GM12878 (cell line): ENCODE results near the gene AGBL4. TPM values are rescaled to one million over a fixed set of nuclear protein-coding genes. Genes with fewer than 3 reads are reported as not detected.

Experiments
- ATAC-seq: fragments of 200-7000 bp; cut with Tn5 transposase; 3 replicates; pipeline ENCODE4 v1.9.1; 2020; ENCODE audit warnings: mild to moderate bottlenecking, moderate library complexity
- BruUV-seq: library from RNA; stranded (reverse); fragments of 400-500 nt; replicated peaks from 2 replicates; lab custom pipeline; 2021; lab: Mats Ljungman, UMichigan
- CTCF ChIA-PET: fragments of 300-600 bp; sonication (Branson Sonifier 250); formaldehyde crosslinking; extraction: SDS; loops from one replicate; lab custom pipeline; 2021; ENCODE audit warnings: inconsistent platforms; lab: Yijun Ruan, JAX
- POLR2A ChIA-PET: fragments of 350-600 bp; formaldehyde crosslinking; extraction: SDS; loops from one replicate; lab custom pipeline; 2021; ENCODE audit warnings: inconsistent platforms; lab: Charles Lee
- RAD21 ChIA-PET: fragments of 300-600 bp; sonication (Branson Sonifier 250); formaldehyde crosslinking; loops from one replicate; lab custom pipeline; 2023; ENCODE audit warnings: antibody characterized with exemption; ENCODE audit not compliant: unreplicated experiment; lab: Charles Lee
- SMC1A ChIA-PET: fragments of 300-600 bp; sonication (Branson Sonifier 250); formaldehyde crosslinking; loops from one replicate; lab custom pipeline; 2023; ENCODE audit not compliant: unreplicated experiment, uncharacterized antibody; lab: Charles Lee
- DNase-seq: peaks from one replicate; pipeline ENCODE4 v3.0.0-alpha.2; 2011; ENCODE audit warnings: low read depth, low spot score
- FAIRE-seq: peaks from 3 replicates; lab custom pipeline; 2011; peaks lifted over from hg19 to GRCh38; lab: Jason Lieb, UNC
- H2AFZ ChIP-seq: 2 replicates; pipeline ENCODE4 v1.6.0; 2011; ENCODE audit warnings: low read depth, low read length, control low read depth; ENCODE audit not compliant: control insufficient read depth
- H3K27ac ChIP-seq: 2 replicates; pipeline ENCODE4 v1.5.1; 2011; ENCODE audit warnings: control low read depth; ENCODE audit not compliant: control insufficient read depth, insufficient read depth
- H3K27me3 ChIP-seq, 2 experiments: replicated peaks in 1 of 2; 2 replicates each; pipeline versions ENCODE4 v1.6.0 to v1.6.1; 2011; ENCODE audit warnings: low read length in 1 of 2; ENCODE audit not compliant: control insufficient read depth in 2 of 2, insufficient read depth in 2 of 2
- H3K36me3 ChIP-seq, 2 experiments: 2 replicates each; pipeline ENCODE4 v1.5.1; 2011; ENCODE audit warnings: low read length in 1 of 2; ENCODE audit not compliant: control insufficient read depth in 2 of 2, insufficient read depth in 2 of 2
- H3K4me1 ChIP-seq: 2 replicates; pipeline ENCODE4 v1.6.1; 2011; ENCODE audit warnings: mild to moderate bottlenecking, low read length, moderate library complexity, mixed read lengths; ENCODE audit not compliant: control insufficient read depth, insufficient read depth
- H3K4me2 ChIP-seq: 2 replicates; pipeline ENCODE4 v1.6.0; 2011; ENCODE audit warnings: control low read depth; ENCODE audit not compliant: control insufficient read depth, insufficient read depth
- H3K4me3 ChIP-seq: fragments of 200-600 bp; sonication (generic); 2 replicates; pipeline ENCODE4 v1.5.1; 2016
- H3K79me2 ChIP-seq: 2 replicates; pipeline ENCODE4 v1.6.0; 2011; ENCODE audit warnings: low read length; ENCODE audit not compliant: control insufficient read depth, insufficient read depth
- H3K9ac ChIP-seq: 2 replicates; pipeline ENCODE4 v1.8.0; 2011; ENCODE audit warnings: low read length, control low read depth, mixed read lengths; ENCODE audit not compliant: control insufficient read depth, insufficient read depth
- H3K9me3 ChIP-seq: replicated peaks from 3 replicates; pipeline ENCODE4 v1.5.1; 2011; ENCODE audit warnings: mild to moderate bottlenecking, low read length; ENCODE audit not compliant: control insufficient read depth, insufficient read depth
- H4K20me1 ChIP-seq: 2 replicates; pipeline ENCODE4 v1.6.0; 2011; ENCODE audit not compliant: control insufficient read depth, insufficient read depth
- BHLHE40 ChIP-seq, 2 experiments: fragments of 450-650 bp in 1 of 2; IDR thresholded peaks; 2 replicates each; pipeline ENCODE4 v1.6.1; 2011 to 2017; ENCODE audit warnings: low read depth in 2 of 2, borderline replicate concordance in 1 of 2, improper control_type of control experiment in 1 of 2, low read length in 1 of 2, mild to moderate bottlenecking in 1 of 2
- BRCA1 ChIP-seq: IDR thresholded peaks from 2 replicates; pipeline ENCODE4 v1.6.1; 2011; ENCODE audit warnings: low read depth, low read length, improper control_type of control experiment
- CREB1 ChIP-seq: IDR thresholded peaks from 2 replicates; pipeline ENCODE4 v1.6.1; 2012; ENCODE audit warnings: low read depth, mild to moderate bottlenecking, inconsistent platforms
- ETV6 ChIP-seq, 2 experiments: fragments of 450-650 bp in 1 of 2; IDR thresholded peaks in 1 of 2; conservative IDR thresholded peaks in 1 of 2; 2 replicates each; pipeline ENCODE4 v1.6.1; 2014; ENCODE audit warnings: antibody characterized with exemption in 1 of 2, borderline replicate concordance in 1 of 2, low read depth in 1 of 2, mild to moderate bottlenecking in 1 of 2, moderate library complexity in 1 of 2
- FOXM1 ChIP-seq: IDR thresholded peaks from 2 replicates; pipeline ENCODE4 v1.6.1; 2012; ENCODE audit warnings: low read depth, mild to moderate bottlenecking, inconsistent platforms, low read length, moderate library complexity
- IKZF1 ChIP-seq: fragments of 450-650 bp; conservative IDR thresholded peaks from 2 replicates; pipeline ENCODE4 v1.6.1; 2017; ENCODE audit warnings: antibody characterized with exemption, mild to moderate bottlenecking
- JUND ChIP-seq: IDR thresholded peaks from 2 replicates; pipeline ENCODE4 v1.6.1; 2012; ENCODE audit warnings: low read depth, mild to moderate bottlenecking, low read length, improper control_type of control experiment, moderate library complexity
- KAT2A ChIP-seq: conservative IDR thresholded peaks from 2 replicates; pipeline ENCODE4 v1.6.1; 2011; ENCODE audit warnings: low read depth, low read length; ENCODE audit not compliant: control insufficient read depth
- KLF5 ChIP-seq: fragments of 450-650 bp; IDR thresholded peaks from 2 replicates; pipeline ENCODE4 v1.6.1; 2014; ENCODE audit warnings: mild to moderate bottlenecking; ENCODE audit not compliant: partially characterized antibody
- NR2C2 ChIP-seq: IDR thresholded peaks from 2 replicates; pipeline ENCODE4 v1.6.1; 2011; ENCODE audit warnings: borderline replicate concordance, low read depth; ENCODE audit not compliant: control insufficient read depth, insufficient read length
- PAX5 ChIP-seq: IDR thresholded peaks from 2 replicates; pipeline ENCODE4 v1.6.1; 2011; ENCODE audit warnings: low read depth, low read length, borderline replicate concordance
- RBBP5 ChIP-seq: fragments of 200-600 bp; sonication (generic); conservative IDR thresholded peaks from 2 replicates; pipeline ENCODE4 v1.6.1; 2016
- RCOR1 ChIP-seq: conservative IDR thresholded peaks from 2 replicates; pipeline ENCODE4 v1.6.1; 2012; ENCODE audit warnings: low read depth, low read length, improper control_type of control experiment
- SP1 ChIP-seq: IDR thresholded peaks from one replicate; pipeline ENCODE4 v1.6.1; 2011; ENCODE audit warnings: low read depth, low read length
- TARDBP ChIP-seq: IDR thresholded peaks from 2 replicates; pipeline ENCODE4 v1.6.1; 2016; ENCODE audit warnings: borderline replicate concordance
- TCF7 ChIP-seq: IDR thresholded peaks from 2 replicates; pipeline ENCODE4 v1.6.1; 2014; ENCODE audit warnings: antibody characterized with exemption, borderline replicate concordance
- YY1 ChIP-seq: IDR thresholded peaks from 2 replicates; pipeline ENCODE4 v1.6.1; 2011; ENCODE audit warnings: low read depth, mild to moderate bottlenecking, low read length
- in situ Hi-C: fragments of 300-500 bp; cut with MboI; formaldehyde crosslinking; loops from 9 replicates; pipeline ENCODE4 v1.14.3; 2018; ENCODE audit warnings: mixed read lengths
- intact Hi-C: fragments of 100-400 bp; cut with micrococcal nuclease; formaldehyde crosslinking; loops from one replicate; pipeline ENCODE4 v1.14.2; 2022; ENCODE audit not compliant: unreplicated experiment
- polyA plus RNA-seq, 11 experiments: library from polyadenylated mRNA; depleted of rRNA in 4 of 11; unstranded in 6 of 11; stranded (reverse) in 5 of 11; fragments of >200 nt; fragmentation: Nextera tagmentation in 4 of 11; fragmentation: Illumina TruSeq in 1 of 11; extraction: Ambion mirVana in 4 of 11; extraction: Trizol in 1 of 11; gene quantifications; 1 replicate in 1 of 11; 2 replicates in 10 of 11; pipeline versions ENCODE4 v1.2.1 to v1.2.3, GENCODE V29; 2011 to 2016; ENCODE audit warnings: inconsistent platforms in 2 of 11, missing spikeins in 2 of 11, low read depth in 1 of 11
- total RNA-seq, 4 experiments: library from RNA; depleted of rRNA in 3 of 4; stranded (reverse); fragments of >200 nt in 3 of 4; fragmentation: Illumina TruSeq in 1 of 4; extraction: Trizol in 1 of 4; gene quantifications; 2 replicates each; pipeline versions ENCODE4 v1.2.1 to v1.2.3, GENCODE V29; 2013 to 2021
- TF ChIP-seq, protein P1 (sequence below): fragments of 450-650 bp; IDR thresholded peaks from 2 replicates; pipeline ENCODE4 v1.6.1; 2018; ENCODE audit warnings: mild to moderate bottlenecking, low read depth, moderate library complexity; ENCODE audit not compliant: partially characterized antibody
- TF ChIP-seq, protein P2 (sequence below): IDR thresholded peaks from 2 replicates; pipeline ENCODE4 v1.6.1; 2011; ENCODE audit warnings: mild to moderate bottlenecking, low read depth, low read length, moderate library complexity; ENCODE audit not compliant: insufficient replicate concordance
- TF ChIP-seq, protein P3 (sequence below): fragments of 450-650 bp; IDR thresholded peaks from 2 replicates; pipeline ENCODE4 v1.6.1; 2017; ENCODE audit warnings: low read depth, mild to moderate bottlenecking, moderate library complexity

The AGBL4 gene
- total and polyA plus RNA-seq, 10 of the 15 experiments (the other 5 are each of a cell fraction or from before 2014, with no cell fraction given), result 0.31 TPM; not detected in 9

DNA sequence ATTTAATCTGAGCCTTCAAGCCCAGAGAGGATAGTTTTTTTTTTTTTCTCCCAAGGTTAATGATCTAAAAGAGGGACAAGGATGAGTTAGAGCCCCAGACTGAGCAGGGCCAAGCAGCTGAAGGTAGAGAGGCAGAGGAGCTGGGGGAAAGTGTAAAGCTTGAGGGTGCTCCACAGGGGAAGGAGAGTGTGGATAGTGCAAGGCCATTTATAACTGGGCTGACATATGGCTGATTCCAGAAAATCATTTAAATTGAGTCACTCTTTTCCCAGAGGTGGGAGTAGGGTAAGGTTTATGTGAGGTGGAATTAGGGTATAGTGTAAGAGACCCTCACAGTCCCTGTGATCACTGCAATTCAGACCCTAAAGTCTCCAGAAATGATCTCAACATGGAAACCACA lies 1302.8 kb downstream of the AGBL4 start:
- Histone ChIP-seq H3K79me2 (no peaks in the 10 kb centered on the region), H3K4me3 (no peak overlapping the region), H3K4me1 (no peaks in the 10 kb centered on the region), H3K36me3 (no peaks in the 10 kb centered on the region), H3K9me3 (no peaks in the 10 kb centered on the region), H3K27me3 (peaks cover 0 to 3% of the 10 kb centered on the region in 2 experiments; a peak in 1 of 4 replicates), H3K4me2 (no peak overlapping the region), H3K27ac (no peak overlapping the region), H2AFZ (no peak overlapping the region)
- FAIRE-seq (no peak), DNase-seq (no peak)
- POLR2A ChIA-PET, result no interaction called here
- SMC1A ChIA-PET, result no interaction called here
- RAD21 ChIA-PET, result no interaction called here
- intact Hi-C loops, result no loop called here
- in situ Hi-C loops, result no loop called here
- TF ChIP-seq RBBP5 (no peak), TARDBP (no peak), KAT2A (no peak), SP1 (no peak), FOXM1 (no peak), CREB1 (no peak), BRCA1 (no peak), JUND (no peak), KLF5 (no peak), YY1 (no peak), IKZF1 (no peak), PAX5 (no peak), ETV6 (conservative IDR thresholded peaks at IDR 0.05 in 1 of 2, IDR thresholded peaks at IDR 0.05 in 1 of 2; ENCODE audit: borderline replicate concordance in 1 of 2, low read depth in 1 of 2) (no peak), NR2C2 (no peak), RCOR1 (no peak), BHLHE40 (IDR thresholded peaks at IDR 0.05; ENCODE audit: borderline replicate concordance in 1 of 2, low read depth in 2 of 2, low read length in 1 of 2) (no peak), TCF7 (no peak)
- TF ChIP-seq, protein P1, sequence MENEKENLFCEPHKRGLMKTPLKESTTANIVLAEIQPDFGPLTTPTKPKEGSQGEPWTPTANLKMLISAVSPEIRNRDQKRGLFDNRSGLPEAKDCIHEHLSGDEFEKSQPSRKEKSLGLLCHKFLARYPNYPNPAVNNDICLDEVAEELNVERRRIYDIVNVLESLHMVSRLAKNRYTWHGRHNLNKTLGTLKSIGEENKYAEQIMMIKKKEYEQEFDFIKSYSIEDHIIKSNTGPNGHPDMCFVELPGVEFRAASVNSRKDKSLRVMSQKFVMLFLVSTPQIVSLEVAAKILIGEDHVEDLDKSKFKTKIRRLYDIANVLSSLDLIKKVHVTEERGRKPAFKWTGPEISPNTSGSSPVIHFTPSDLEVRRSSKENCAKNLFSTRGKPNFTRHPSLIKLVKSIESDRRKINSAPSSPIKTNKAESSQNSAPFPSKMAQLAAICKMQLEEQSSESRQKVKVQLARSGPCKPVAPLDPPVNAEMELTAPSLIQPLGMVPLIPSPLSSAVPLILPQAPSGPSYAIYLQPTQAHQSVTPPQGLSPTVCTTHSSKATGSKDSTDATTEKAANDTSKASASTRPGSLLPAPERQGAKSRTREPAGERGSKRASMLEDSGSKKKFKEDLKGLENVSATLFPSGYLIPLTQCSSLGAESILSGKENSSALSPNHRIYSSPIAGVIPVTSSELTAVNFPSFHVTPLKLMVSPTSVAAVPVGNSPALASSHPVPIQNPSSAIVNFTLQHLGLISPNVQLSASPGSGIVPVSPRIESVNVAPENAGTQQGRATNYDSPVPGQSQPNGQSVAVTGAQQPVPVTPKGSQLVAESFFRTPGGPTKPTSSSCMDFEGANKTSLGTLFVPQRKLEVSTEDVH, result no peak
- TF ChIP-seq, protein P2, sequence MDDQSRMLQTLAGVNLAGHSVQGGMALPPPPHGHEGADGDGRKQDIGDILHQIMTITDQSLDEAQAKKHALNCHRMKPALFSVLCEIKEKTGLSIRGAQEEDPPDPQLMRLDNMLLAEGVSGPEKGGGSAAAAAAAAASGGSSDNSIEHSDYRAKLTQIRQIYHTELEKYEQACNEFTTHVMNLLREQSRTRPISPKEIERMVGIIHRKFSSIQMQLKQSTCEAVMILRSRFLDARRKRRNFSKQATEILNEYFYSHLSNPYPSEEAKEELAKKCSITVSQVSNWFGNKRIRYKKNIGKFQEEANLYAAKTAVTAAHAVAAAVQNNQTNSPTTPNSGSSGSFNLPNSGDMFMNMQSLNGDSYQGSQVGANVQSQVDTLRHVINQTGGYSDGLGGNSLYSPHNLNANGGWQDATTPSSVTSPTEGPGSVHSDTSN, result no peak
- TF ChIP-seq, protein P3, sequence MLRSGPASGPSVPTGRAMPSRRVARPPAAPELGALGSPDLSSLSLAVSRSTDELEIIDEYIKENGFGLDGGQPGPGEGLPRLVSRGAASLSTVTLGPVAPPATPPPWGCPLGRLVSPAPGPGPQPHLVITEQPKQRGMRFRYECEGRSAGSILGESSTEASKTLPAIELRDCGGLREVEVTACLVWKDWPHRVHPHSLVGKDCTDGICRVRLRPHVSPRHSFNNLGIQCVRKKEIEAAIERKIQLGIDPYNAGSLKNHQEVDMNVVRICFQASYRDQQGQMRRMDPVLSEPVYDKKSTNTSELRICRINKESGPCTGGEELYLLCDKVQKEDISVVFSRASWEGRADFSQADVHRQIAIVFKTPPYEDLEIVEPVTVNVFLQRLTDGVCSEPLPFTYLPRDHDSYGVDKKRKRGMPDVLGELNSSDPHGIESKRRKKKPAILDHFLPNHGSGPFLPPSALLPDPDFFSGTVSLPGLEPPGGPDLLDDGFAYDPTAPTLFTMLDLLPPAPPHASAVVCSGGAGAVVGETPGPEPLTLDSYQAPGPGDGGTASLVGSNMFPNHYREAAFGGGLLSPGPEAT, result no peak
- TF ChIP-seq, all 136 proteins: peak for 0
- Histone ChIP-seq H4K20me1 (no peaks in the 10 kb centered on the region; the same call in 1 of the 2 replicates), H3K9ac (no peak overlapping the region)
- BruUV-seq, result no TSS peak
- ATAC-seq, result no peak
- CTCF ChIA-PET, result interaction anchor here (0.6 kb wide), 1 partner anchor 24 kb away, joined by 3 read pairs; no protein-coding TSS in a partner anchor
